ENCODE data around the gene ANKMY1. TPM values are rescaled to one million over a fixed set of nuclear protein-coding genes. Genes with fewer than 3 reads are reported as not detected.

The ANKMY1 gene
- total and polyA plus RNA-seq, 7 experiments from 2014 or later: 7.7 to 83.4 (median 34.8) TPM

DNA sequence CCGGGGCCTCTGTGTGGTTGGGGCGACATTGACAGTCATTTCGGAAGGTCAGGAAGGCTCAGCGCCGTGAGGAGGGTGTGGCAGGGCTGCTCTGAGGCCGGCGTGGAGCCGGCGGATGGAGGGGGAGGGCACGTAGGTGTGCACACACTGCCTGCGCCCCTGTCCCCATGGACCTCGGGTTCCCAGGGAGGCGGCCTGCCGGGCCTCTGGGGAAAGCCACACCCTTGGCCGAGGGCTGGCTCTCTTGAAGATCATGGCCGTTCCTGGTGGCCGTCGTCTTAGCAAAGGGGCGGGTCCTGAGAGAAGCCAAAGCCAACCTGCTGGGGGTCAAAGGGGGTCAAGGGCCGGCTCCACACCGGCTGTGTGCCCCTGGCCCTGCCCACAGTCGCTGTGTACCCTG is 110.5 kb downstream of the ANKMY1 start:
- Mint-ChIP-seq H3K4me3 (no peak overlapping the region), H3K36me3 (no peaks in the 10 kb centered on the region), H3K27me3 (peaks cover 23 to 47% (median 30%) of the 10 kb centered on the region in 5 donors), H3K27ac (no peak overlapping the region), H3K9me3 (no peaks in the 10 kb centered on the region), H3K4me1 (peaks cover 0 to 5% (median 0%) of the 10 kb centered on the region in 7 donors)
- H3K9me3 ChIP-seq (ENCODE audit: control insufficient read depth in 2 of 3, low read length in 3 of 3): no peaks in the 10 kb centered on the region
- no peak overlapping the region for H3K4me3 ChIP-seq (ENCODE audit: low read length)
- no peak for DNase-seq
- H3K4me1 ChIP-seq (ENCODE audit: control insufficient read depth in 2 of 2, insufficient read depth in 2 of 2, low read length in 2 of 2): no peaks in the 10 kb centered on the region
- H3K27me3 ChIP-seq (ENCODE audit: control insufficient read depth in 2 of 2, insufficient read depth in 2 of 2, low read length in 2 of 2): peaks cover 0 to 7% of the 10 kb centered on the region in 2 donors
- H3K27ac ChIP-seq (ENCODE audit: low read depth, low read length): no peak overlapping the region
- POLR2A ChIA-PET: no interaction called here
- CTCF ChIA-PET: no interaction called here
- intact Hi-C loops (cut with micrococcal nuclease): no loop called here
- ATAC-seq: no peak
- H3K36me3 ChIP-seq (ENCODE audit: control insufficient read depth in 2 of 3, insufficient read depth in 3 of 3, low read length in 3 of 3): no peaks in the 10 kb centered on the region

DNA sequence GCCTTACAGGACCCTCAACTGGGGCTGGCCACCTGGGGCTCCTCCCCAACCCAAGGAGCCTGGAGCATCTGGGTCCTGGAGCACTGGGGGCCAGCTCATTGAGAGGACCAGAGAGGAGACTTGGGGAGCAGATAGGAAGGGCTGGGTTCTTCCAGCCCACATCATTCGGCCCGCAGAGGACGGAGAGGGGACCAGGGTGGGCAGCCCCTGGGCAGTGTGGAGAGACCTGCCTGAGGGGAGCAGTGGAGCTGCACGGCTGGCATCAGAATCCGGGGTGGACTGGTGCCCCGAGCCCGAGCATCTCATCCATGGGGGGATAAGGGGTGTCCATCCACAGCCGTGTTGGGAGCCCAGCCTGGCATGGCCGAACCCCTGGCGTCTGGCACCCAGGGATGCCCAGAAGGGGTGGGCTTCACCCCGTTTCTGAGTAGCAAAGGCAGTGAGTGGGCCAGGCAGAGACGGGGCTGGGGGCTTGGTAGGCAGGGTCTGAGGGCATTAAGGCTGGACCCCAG is 111.1 kb downstream of the ANKMY1 start:
- DNase-seq: no peak
- no peak overlapping the region for H3K27ac Mint-ChIP-seq

DNA sequence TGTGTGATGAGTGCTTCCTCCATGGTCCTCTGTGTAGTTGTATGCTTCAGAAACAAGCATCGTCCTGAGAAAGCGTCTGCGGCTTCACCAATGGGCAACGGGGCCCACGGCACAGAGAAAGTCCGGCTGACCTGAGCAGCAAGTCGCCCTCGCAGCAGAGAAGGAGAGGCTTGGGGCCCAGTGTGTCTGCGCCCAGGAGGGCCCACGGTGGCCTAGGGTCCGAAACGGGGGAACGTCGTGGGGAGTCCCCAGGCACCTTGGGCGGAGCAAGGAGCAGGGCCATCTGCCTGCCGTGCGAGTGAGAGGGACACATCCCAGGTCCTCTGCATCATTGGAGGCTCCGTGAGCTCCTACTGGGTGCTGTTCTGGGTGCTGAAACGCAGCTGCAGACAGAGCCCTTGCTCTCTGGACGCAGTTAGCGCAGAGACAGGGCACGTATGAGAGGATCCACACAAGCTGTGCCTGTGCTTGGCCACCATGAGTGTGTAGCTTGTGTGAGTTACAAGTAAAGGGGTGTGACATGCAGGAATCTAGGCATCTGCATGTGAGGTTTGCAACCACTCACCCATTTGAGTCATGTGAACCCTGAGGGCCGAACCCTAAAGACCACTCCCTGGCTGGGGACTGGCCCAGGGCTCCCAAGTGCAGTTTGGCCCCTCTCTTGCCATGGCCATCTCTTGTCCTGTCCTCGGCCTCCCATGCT is 111.7 kb downstream of the ANKMY1 start:
- Histone ChIP-seq H3K27ac (ENCODE audit: low read depth, low read length) (no peak overlapping the region), H3K4me3 (ENCODE audit: low read length) (no peak overlapping the region), H3K9me3 (ENCODE audit: control insufficient read depth in 2 of 3, low read length in 3 of 3) (no peaks in the 10 kb centered on the region), H3K27me3 (ENCODE audit: control insufficient read depth in 2 of 2, insufficient read depth in 2 of 2, low read length in 2 of 2) (no peaks in the 10 kb centered on the region), H3K36me3 (ENCODE audit: control insufficient read depth in 2 of 3, insufficient read depth in 3 of 3, low read length in 3 of 3) (no peaks in the 10 kb centered on the region), H3K4me1 (ENCODE audit: control insufficient read depth in 2 of 2, insufficient read depth in 2 of 2, low read length in 2 of 2) (no peaks in the 10 kb centered on the region)
- Mint-ChIP-seq H3K4me1 (no peaks in the 10 kb centered on the region), H3K27me3 (peaks cover 12 to 39% (median 18%) of the 10 kb centered on the region in 5 donors), H3K36me3 (no peaks in the 10 kb centered on the region), H3K9me3 (no peaks in the 10 kb centered on the region), H3K27ac (no peak overlapping the region), H3K4me3 (no peak overlapping the region)
- ChIA-PET POLR2A (no interaction called here), CTCF (interaction anchor here (1.4 kb wide), 1 partner anchor 10 kb away, joined by 3 read pairs; no protein-coding TSS in a partner anchor)
- no peak for ATAC-seq
- intact Hi-C loops (cut with micrococcal nuclease): no loop called here
- DNase-seq: no peak

More for the DNA sequence above, 111.1 kb downstream of the ANKMY1 start:
- no peak overlapping the region for H3K4me3 Mint-ChIP-seq
- no peak overlapping the region for H3K4me3 ChIP-seq (ENCODE audit: low read length)
- no peaks in the 10 kb centered on the region for H3K36me3 Mint-ChIP-seq
- no peaks in the 10 kb centered on the region for H3K4me1 Mint-ChIP-seq
- H3K36me3 ChIP-seq (ENCODE audit: control insufficient read depth in 2 of 3, insufficient read depth in 3 of 3, low read length in 3 of 3): no peaks in the 10 kb centered on the region
- H3K4me1 ChIP-seq (ENCODE audit: control insufficient read depth in 2 of 2, insufficient read depth in 2 of 2, low read length in 2 of 2): no peaks in the 10 kb centered on the region
- ChIA-PET CTCF (interaction anchor here (1.4 kb wide), 1 partner anchor 10 kb away, joined by 3 read pairs; no protein-coding TSS in a partner anchor), POLR2A (no interaction called here)
- no peak for ATAC-seq
- intact Hi-C loops (cut with micrococcal nuclease): no loop called here
- peaks cover 0 to under 1% of the 10 kb centered on the region in 2 donors for H3K27me3 ChIP-seq (ENCODE audit: control insufficient read depth in 2 of 2, insufficient read depth in 2 of 2, low read length in 2 of 2)
- no peak overlapping the region for H3K27ac ChIP-seq (ENCODE audit: low read depth, low read length)
- no peaks in the 10 kb centered on the region for H3K9me3 ChIP-seq (ENCODE audit: control insufficient read depth in 2 of 3, low read length in 3 of 3)
- no peaks in the 10 kb centered on the region for H3K9me3 Mint-ChIP-seq
- peaks cover 17 to 43% (median 24%) of the 10 kb centered on the region in 5 donors for H3K27me3 Mint-ChIP-seq

DNA sequence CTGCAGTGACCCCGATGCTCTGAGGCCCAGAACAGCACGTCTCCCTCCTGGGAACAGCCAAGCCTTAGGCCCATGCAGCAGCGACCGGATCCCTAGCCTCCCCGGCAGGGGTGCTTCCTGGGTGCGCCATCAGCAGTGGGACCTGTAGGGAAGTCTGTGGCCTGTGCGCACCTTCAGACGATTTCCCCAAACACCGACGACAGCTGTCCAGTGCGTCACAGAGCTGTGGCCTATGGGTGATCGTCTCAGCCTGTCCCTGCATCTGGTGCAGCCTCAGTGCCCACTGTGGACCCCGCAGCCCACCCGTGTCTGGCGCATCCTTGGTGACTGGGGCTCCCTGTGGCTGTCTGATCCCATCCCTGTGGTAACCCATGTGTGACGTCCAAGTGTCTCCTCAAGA is 113.3 kb downstream of the ANKMY1 start:
- ChIA-PET CTCF (no interaction called here), POLR2A (no interaction called here)
- intact Hi-C loops (cut with micrococcal nuclease): no loop called here
- Mint-ChIP-seq H3K4me1 (no peaks in the 10 kb centered on the region), H3K36me3 (no peaks in the 10 kb centered on the region), H3K4me3 (no peak overlapping the region), H3K9me3 (no peaks in the 10 kb centered on the region), H3K27ac (no peak overlapping the region), H3K27me3 (peaks cover 0 to 23% (median 2%) of the 10 kb centered on the region in 5 donors)
- Histone ChIP-seq H3K4me3 (ENCODE audit: low read length) (no peak overlapping the region), H3K27ac (ENCODE audit: low read depth, low read length) (no peak overlapping the region), H3K27me3 (ENCODE audit: control insufficient read depth in 2 of 2, insufficient read depth in 2 of 2, low read length in 2 of 2) (no peaks in the 10 kb centered on the region), H3K4me1 (ENCODE audit: control insufficient read depth in 2 of 2, insufficient read depth in 2 of 2, low read length in 2 of 2) (no peaks in the 10 kb centered on the region), H3K9me3 (ENCODE audit: control insufficient read depth in 2 of 3, low read length in 3 of 3) (no peaks in the 10 kb centered on the region), H3K36me3 (ENCODE audit: control insufficient read depth in 2 of 3, insufficient read depth in 3 of 3, low read length in 3 of 3) (no peaks in the 10 kb centered on the region)
- ATAC-seq (no peak), DNase-seq (no peak)

DNA sequence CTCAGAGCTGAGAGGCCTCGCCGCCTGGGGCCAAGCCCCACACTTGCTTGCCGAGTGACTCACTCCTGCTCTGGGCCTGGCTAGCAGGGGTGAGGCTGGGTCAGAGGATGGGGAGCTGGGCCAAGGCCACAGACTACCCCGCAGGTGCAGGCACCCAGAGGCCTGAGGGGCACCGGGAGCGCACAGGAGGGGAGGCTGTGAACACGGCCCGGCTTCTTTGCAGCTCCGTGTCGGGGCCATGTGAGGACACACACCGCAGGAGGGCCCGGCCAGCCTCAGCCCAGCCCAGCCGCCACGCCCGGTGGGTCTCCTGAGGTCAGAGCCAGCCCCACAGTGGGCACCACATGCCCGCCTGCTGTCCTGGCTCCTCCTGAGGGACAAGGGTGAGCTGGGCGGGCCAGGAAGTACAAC is 113.9 kb downstream of the ANKMY1 start:
- ChIA-PET POLR2A (no interaction called here), CTCF (no interaction called here)
- Mint-ChIP-seq H3K4me3 (no peak overlapping the region), H3K9me3 (no peaks in the 10 kb centered on the region), H3K27ac (no peak overlapping the region), H3K36me3 (no peaks in the 10 kb centered on the region), H3K27me3 (peaks cover 0 to 22% (median 0%) of the 10 kb centered on the region in 5 donors), H3K4me1 (no peaks in the 10 kb centered on the region)
- no peaks in the 10 kb centered on the region for H3K27me3 ChIP-seq (ENCODE audit: control insufficient read depth in 2 of 2, insufficient read depth in 2 of 2, low read length in 2 of 2)
- ATAC-seq (no peak), DNase-seq (no peak)
- no peaks in the 10 kb centered on the region for H3K4me1 ChIP-seq (ENCODE audit: control insufficient read depth in 2 of 2, insufficient read depth in 2 of 2, low read length in 2 of 2)
- no peak overlapping the region for H3K4me3 ChIP-seq (ENCODE audit: low read length)
- no peaks in the 10 kb centered on the region for H3K9me3 ChIP-seq (ENCODE audit: control insufficient read depth in 2 of 3, low read length in 3 of 3)
- intact Hi-C loops (cut with micrococcal nuclease): no loop called here
- H3K36me3 ChIP-seq (ENCODE audit: control insufficient read depth in 2 of 3, insufficient read depth in 3 of 3, low read length in 3 of 3): no peaks in the 10 kb centered on the region
- H3K27ac ChIP-seq (ENCODE audit: low read depth, low read length): no peak overlapping the region

DNA sequence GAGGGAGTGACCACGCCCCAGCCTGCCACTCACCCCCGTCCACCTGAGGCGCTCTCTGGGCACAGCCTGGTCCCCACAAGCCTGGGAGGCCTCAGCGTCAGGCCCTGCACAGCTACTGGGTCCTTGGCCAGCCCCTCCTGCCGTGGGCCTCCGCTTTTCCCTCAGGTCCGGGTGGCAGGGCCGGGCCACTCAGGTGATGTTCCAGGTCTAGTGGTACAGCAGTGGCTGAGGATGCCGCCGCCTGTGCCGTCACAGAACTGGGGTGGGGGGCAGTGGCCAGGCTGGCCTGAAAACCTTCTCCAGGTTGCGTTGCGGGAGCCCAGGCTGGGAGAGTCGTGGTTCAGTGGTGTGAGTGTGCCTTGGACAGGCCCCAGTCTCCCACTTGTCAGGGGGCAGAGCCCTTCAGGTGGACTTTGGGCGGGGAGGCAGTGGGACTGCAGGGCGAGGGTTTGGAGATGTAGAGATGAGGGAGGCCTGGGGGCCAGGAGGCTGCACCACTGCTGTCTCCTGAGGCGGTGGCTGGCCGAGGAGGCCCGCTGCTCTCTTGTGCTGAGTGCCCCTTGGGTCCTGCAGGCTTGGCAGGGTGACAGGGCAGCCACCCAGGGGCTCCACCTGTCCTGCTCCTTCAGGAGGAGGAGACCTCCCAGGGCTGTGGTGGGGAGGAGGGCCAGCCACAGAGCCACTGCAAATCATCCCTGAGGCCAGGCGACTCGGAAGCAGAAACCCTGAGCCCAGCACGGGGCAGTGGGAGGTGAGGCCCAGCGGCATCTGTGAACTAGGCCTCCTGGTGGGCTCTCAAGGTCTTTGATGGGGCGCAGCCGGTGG is 114.7 kb downstream of the ANKMY1 start:
- H3K9me3 Mint-ChIP-seq: no peaks in the 10 kb centered on the region
- CTCF ChIA-PET: no interaction called here
- H3K36me3 Mint-ChIP-seq: no peaks in the 10 kb centered on the region
- no peaks in the 10 kb centered on the region for H3K9me3 ChIP-seq (ENCODE audit: control insufficient read depth in 2 of 3, low read length in 3 of 3)
- no peak overlapping the region for H3K27ac ChIP-seq (ENCODE audit: low read depth, low read length)
- no peaks in the 10 kb centered on the region for H3K27me3 ChIP-seq (ENCODE audit: control insufficient read depth in 2 of 2, insufficient read depth in 2 of 2, low read length in 2 of 2)
- H3K4me3 ChIP-seq (ENCODE audit: low read length): no peak overlapping the region
- no peaks in the 10 kb centered on the region for H3K36me3 ChIP-seq (ENCODE audit: control insufficient read depth in 2 of 3, insufficient read depth in 3 of 3, low read length in 3 of 3)
- H3K4me1 ChIP-seq (ENCODE audit: control insufficient read depth in 2 of 2, insufficient read depth in 2 of 2, low read length in 2 of 2): no peaks in the 10 kb centered on the region
- DNase-seq (no peak), ATAC-seq (no peak)
- H3K4me3 Mint-ChIP-seq: no peak overlapping the region
- no peak overlapping the region for H3K27ac Mint-ChIP-seq
- intact Hi-C loops (cut with micrococcal nuclease): no loop called here
- no peaks in the 10 kb centered on the region for H3K4me1 Mint-ChIP-seq
- POLR2A ChIA-PET: no interaction called here
- H3K27me3 Mint-ChIP-seq: peaks cover 0 to 18% (median 3%) of the 10 kb centered on the region in 5 donors

Data from naive thymus-derived CD4-positive, alpha-beta T cell (primary cell).